ENCODE data around the gene ABTB2. TPM values are rescaled to one million over a fixed set of nuclear protein-coding genes. Genes with fewer than 3 reads are reported as not detected.

Gene ABTB2
- total and polyA plus RNA-seq, 2 experiments from 2014 or later, result 2.6 to 12.1 TPM

- Mint-ChIP-seq H3K4me1 (peaks cover 33% of the 10 kb centered on the region), H3K9me3 (no peaks in the 10 kb centered on the region), H3K27ac (no peak overlapping the region), H3K4me3 (no peak overlapping the region), H3K36me3 (ENCODE audit: low read depth) (no peaks in the 10 kb centered on the region), H3K27me3 (ENCODE audit: insufficient read depth, low read depth, poor library complexity) (peaks cover 11% of the 10 kb centered on the region)
- H3K79me2 ChIP-seq (replicated peaks; ENCODE audit: insufficient read depth), result no peaks in the 10 kb centered on the region
- no peaks in the 10 kb centered on the region for H3K36me3 ChIP-seq (ENCODE audit: insufficient read depth)
- no peak for TF ChIP-seq STAT1 (IDR thresholded peaks at IDR 0.05; ENCODE audit: unreplicated experiment)
- TF ChIP-seq JUNB (IDR thresholded peaks at IDR 0.05; ENCODE audit: unreplicated experiment), result no peak
- TF ChIP-seq EZH2 (IDR thresholded peaks at IDR 0.05; ENCODE audit: low read depth, unreplicated experiment), result no peak
- no peak for TF ChIP-seq ZNF331 (CRISPR knock-in tag; IDR thresholded peaks at IDR 0.05; ENCODE audit: low read depth)
- TF ChIP-seq NANOG (IDR thresholded peaks at IDR 0.05; ENCODE audit: borderline replicate concordance), result no peak
- TF ChIP-seq ZNF114 (CRISPR knock-in tag; IDR thresholded peaks at IDR 0.05), result no peak
- TF ChIP-seq ZNF462 (CRISPR knock-in tag; IDR thresholded peaks at IDR 0.05), result no peak
- TF ChIP-seq REST (IDR thresholded peaks at IDR 0.05; ENCODE audit: unreplicated experiment), result no peak
- TF ChIP-seq CTCF (conservative IDR thresholded peaks at IDR 0.05; ENCODE audit: low read depth in 2 of 2), result no peak
- no peak for TF ChIP-seq POLR2AphosphoS5 (IDR thresholded peaks at IDR 0.05; ENCODE audit: low read depth)
- TF ChIP-seq EZH2phosphoT487 (IDR thresholded peaks at IDR 0.05; ENCODE audit: unreplicated experiment), result no peak
- TF ChIP-seq ETS1 (IDR thresholded peaks at IDR 0.05), result no peak
- no peak for TF ChIP-seq CREB1 (CRISPR knock-in tag; IDR thresholded peaks at IDR 0.05; ENCODE audit: low read depth)
- H3K9me2 ChIP-seq (ENCODE audit: insufficient read depth), result no peaks in the 10 kb centered on the region
- peaks cover 9% of the 10 kb centered on the region for H3F3A ChIP-seq (replicated peaks; ENCODE audit: low read depth)
- ATAC-seq (no peak), DNase-seq (ENCODE audit: low spot score) (no peak)
- peaks cover 31% of the 10 kb centered on the region for H3K4me1 ChIP-seq (ENCODE audit: insufficient read depth)
- no peaks in the 10 kb centered on the region for H4K20me1 ChIP-seq (replicated peaks; ENCODE audit: insufficient read depth)
- no peak overlapping the region for H2AFZ ChIP-seq
- no peaks in the 10 kb centered on the region for H3K27me3 ChIP-seq (ENCODE audit: insufficient read depth)
- no peak overlapping the region for H3K4me3 ChIP-seq
- H3K4me2 ChIP-seq, result no peak overlapping the region
- no peak overlapping the region for H3K27ac ChIP-seq (ENCODE audit: low read depth)
Observed at GRCh38 chr11:34182921-34183685, 174.7 kb downstream of the ABTB2 start.

Data from GM23338 (cell line).